Suprapubic skin (tissue), 3 donors: ENCODE measurements around the gene PRR33.

Source experiments
- CTCF ChIP-seq, 2 donors: fragments of 200-600 bp in 1 of 2; fragments of 450-650 bp in 1 of 2; sonication (generic) in 1 of 2; IDR thresholded peaks; one replicate each; pipeline ENCODE4 v1.5.1; 2016 to 2019; ENCODE audit warnings: antibody characterized with exemption in 2 of 2, mild to moderate bottlenecking in 1 of 2, moderate library complexity in 1 of 2
- EP300 ChIP-seq: sonication (generic); formaldehyde crosslinking; IDR thresholded peaks from one replicate; pipeline ENCODE4 v1.6.1; 2017; ENCODE audit warnings: antibody characterized with exemption
- POLR2A ChIP-seq, 2 donors: fragments of 450-650 bp; IDR thresholded peaks; one replicate each; pipeline ENCODE4 v1.6.1; 2017; ENCODE audit warnings: antibody characterized with exemption in 2 of 2, mild to moderate bottlenecking in 2 of 2, moderate library complexity in 2 of 2

- no peak for TF ChIP-seq CTCF (IDR thresholded peaks at IDR 0.05)
- TF ChIP-seq POLR2A (IDR thresholded peaks at IDR 0.05): no peak
- TF ChIP-seq EP300: no peak
These were observed 10.0 kb downstream of the PRR33 start for GRCh38 chr11:1881442-1882264.
